ENCODE data around the gene MND1.
"Not testable (repeated sequence)": the region's sequence is repeated elsewhere in the genome, so short reads cannot be mapped to it uniquely, and the experiment has no call there.

The MND1 gene

DNA sequence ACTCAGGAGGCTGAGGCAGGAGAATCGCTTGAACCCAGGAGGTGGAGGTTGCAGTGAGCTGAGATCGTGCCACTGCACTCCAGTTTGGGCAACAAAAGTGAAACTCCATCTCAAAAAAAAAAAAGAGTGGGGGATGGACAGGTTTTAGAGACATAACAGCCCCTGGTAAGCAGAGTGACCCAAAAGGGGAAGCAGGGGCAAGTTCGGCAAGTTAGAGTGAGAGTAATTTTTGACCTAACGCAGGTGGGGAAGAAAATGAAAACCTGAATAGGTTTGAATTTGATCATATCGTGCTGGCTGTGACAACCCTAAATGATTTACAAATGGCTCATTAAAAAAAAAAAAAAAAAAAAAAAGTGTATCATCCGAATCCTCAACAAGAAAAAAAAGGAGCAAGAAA, 96.0 kb downstream of the MND1 start:
- DNase-seq (ENCODE audit: low spot score), result no peak

DNA sequence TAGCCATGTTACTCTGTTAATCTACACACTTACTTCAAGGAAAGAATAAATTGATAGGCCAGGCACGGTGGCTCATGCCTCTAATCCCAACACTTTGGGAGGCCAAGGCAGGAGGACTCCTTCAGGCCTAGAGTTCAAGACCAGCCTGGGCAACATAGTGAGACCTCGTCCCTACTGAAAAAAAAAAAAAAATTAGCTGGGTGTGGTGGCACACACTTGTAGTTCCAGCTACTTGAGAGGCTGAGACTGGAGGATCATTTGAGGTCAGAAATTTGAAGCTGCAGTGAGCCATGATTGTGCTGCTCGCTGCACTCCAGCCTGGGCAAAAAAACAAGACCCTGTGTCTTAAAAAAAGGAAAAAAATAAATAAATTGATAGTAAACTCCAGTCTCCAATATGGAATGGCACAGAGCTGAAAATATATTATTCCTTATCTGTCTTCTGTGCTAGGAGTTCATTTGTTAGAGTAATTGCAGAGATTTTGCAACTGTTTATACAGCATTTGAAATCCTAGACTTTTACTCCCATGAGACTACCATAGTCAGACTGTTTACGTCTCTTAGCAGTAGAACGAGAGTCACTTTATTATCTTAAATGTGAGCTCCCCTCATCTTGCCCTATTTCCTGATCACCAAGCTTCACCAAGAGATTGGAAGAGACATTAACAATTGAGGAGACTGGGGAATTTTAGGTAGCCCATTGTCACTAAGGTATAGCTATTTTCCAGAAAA, 102.9 kb downstream of the MND1 start:
- DNase-seq (ENCODE audit: low spot score), result no peak

DNA sequence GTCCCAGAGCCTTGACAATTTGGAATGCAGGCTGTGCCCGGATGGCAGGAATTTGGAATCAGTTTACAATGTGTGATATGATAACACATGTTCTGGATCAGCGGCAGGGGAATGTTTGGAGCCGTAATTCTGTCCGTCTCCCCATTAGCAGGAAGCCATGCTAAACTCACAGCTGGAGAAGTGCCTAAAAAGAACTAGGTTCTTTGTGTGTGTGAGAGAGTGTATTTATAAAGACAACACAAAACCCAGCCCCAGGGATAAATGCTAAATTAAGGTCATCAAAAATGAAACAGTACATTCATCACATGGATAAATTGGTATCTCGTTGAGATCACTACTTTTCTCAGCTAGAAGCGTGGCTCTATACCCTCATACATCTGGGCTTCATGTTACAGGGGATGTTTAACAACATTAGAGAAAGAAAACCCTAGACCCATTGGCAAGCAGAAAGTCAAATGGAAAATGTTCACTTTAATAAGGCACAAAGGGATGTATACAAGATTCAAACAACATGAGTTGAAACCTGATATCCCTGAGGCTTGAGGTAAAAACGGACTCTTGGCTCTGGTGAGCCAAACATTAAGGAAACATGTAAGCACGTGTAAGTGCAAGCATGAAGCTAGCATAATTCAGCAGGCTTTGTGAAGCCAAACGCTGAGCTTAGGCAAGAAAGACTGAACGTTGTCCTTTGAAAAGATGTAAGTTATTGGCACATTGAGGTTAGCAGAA, 103.7 kb downstream of the MND1 start:
- no peak for DNase-seq (ENCODE audit: low spot score)

DNA sequence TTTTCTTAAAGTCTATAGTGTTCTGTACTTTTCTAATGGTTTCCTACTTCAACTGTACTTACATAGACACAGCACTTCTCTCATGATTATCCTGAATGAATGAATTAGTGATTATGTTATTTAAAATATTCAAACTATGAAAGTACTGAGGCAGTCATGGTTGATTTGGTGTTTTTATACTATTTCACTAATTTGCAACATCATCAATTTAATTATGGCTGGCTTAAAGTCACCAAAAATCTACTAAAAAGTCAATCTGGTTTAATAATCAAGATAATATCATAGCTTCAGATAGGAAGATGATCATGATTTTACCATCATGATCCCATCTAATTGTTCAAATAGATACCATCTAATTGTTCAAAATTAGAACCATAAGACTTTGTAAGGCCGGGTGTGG, 104.8 kb downstream of the MND1 start:
- no peak for DNase-seq (ENCODE audit: low spot score)

DNA sequence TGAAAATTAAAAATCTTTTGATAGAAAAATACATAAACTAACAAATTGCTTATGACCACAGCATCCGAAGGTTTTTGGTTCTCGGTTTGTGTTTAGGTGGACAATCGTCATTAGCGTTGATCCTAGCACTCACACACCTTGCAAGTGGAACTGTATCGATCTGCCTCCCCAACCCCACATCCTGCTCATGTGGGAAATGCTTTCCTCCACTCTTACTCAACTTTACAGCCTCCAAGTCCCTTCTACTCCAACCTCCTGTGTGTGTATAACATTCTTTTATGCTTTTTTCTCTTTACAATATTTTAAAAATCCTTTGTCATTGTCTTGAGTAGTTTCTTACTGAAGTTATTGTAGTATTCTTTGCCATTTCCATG, 106.0 kb downstream of the MND1 start:
- no peak for DNase-seq (ENCODE audit: low spot score)

DNA sequence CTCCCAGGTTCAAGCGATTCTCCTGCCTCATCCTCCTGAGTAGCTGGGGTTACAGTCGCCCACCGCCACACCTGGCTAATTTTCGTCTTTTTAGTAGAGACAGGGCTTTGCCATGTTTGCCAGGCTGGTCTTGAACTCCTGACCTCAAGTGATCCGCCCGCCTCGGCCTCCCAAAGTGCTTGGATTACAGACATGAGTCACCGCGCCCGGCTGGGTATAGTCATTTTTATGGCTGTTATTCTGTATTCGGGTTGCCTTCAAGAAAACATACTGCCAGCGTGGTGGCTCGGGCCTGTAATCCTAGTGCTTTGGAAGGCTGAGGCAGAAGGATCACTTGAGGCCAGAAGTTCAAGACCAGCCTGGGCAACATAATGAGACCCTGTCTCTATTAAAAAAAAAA, 106.7 kb downstream of the MND1 start:
- DNase-seq (ENCODE audit: low spot score), result not testable (repeated sequence)

DNA sequence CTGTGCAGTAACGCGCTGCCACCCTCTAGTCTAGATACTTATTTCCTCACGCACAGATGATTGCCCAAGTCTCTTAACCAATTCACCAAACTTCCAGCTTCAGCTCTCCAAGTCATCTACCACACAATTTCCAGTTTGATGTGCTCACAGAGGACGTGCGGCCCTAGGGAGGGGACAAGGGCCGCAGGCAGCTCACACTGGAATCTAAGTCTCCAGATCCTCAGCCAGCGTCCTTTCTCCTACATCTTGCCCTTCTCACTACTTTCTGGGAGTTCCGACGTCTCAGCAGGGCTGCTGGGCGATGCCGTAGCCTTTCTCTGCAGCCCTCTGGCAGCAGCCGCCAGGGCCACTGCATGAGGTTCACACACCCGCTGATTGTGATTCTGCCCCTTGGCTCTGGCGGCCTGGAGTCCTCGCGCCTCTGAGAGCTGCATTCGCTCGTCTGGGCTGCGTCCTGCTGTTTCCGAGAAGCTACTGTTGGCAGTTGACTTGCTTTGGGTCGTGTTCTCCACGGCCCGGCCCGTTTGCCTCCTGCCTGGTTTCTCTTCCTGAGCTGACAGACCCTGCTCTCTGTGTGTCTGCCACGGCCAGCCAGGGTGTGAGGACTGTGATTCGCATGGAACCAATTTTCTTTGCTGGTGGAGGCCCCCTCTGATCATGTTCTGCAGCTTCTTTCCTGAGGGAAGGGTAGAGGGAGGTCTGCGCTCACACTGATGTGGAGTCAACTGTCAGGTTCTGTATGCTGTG, 107.6 kb downstream of the MND1 start:
- DNase-seq (ENCODE audit: low spot score), result no peak

DNA sequence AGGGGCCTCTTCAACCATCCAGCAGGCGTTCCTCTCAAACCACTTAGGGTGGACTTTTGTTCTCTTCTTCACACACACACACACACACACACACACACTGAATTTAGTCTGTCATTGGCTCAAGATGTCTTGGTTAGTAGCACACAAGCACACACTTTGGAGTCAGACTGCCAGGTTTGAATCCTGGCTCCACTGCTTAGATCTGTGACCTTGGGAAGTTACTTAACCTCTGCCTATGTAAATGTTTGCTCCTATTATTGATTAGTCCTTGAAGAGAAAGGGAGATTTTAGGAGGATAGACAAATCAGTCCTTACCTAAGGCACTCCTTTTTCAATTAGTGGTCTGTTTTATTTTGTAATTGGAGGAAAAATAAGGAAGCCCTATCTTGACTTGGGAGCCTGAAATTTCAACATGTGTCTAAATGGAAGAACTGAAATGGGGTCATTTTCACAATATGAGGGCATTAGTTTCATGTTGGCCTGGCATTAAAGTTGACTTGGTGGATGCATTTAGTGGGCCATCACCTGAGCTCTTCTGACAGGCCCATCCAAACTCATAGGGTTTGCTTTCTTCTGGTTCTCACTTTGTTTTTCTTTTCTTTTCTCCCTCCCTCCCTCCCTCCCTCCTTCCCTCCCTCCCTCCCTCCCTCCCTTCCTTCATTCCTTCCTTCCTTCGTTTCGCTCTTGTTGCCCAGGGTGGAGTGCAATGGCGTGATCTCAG, 108.3 kb downstream of the MND1 start:
- DNase-seq (ENCODE audit: low spot score), result no peak

DNA sequence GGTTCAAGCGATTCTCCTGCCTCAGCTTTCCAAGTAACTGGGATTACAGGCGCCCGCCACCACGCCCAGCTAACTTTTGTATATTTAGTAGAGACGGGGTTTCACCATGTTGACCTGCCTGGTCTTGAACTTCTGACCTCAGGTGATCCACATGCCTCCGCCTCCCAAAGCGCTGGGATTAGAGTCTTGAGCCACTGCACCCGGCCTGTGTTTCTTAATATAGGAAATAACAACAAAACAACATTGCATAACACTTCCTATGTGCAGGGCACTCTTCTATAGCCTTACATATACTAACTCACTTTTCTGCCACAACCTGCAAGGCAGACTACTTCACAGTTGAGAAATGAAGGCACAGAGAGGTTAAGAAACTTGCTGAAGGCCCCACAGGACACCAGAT, 108.9 kb downstream of the MND1 start:
- no peak for DNase-seq (ENCODE audit: low spot score)

DNA sequence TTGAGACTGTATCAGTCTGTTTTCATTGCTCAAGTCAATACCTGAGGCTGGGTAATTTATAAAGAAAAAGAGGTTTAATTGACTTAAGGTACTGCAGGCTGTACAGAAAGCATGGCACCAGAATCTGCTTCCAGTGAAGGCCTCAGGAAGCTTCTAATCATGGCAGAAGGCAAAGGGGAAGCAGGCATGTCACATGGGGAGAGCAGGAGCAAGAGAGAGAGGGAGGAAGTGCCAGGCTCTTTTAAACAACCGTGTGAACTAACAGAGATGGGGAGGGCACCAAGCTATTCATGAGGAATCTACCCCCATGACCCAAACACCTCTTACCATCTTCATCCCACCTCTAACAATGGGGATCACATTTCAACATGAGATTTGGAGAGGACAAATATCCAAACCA, 114.5 kb downstream of the MND1 start:
- no peak for DNase-seq (ENCODE audit: low spot score)

DNA sequence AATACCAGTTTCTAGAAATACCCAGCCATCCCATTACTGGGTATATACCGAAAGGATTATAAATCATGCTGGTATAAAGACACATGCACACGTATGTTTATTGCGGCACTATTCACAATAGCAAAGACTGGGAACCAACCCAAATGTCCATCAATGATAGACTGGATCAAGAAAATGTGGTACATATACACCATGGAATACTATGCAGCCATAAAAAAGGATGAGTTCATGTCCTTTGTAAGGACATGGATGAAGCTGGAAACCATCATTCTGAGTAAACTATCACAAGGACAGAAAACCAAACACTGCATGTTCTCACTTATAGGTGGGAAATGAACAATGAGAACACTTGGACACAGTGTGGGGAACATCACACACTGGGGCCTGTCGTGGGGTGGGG, 117.1 kb downstream of the MND1 start:
- DNase-seq (ENCODE audit: low spot score), result not testable (repeated sequence)

DNA sequence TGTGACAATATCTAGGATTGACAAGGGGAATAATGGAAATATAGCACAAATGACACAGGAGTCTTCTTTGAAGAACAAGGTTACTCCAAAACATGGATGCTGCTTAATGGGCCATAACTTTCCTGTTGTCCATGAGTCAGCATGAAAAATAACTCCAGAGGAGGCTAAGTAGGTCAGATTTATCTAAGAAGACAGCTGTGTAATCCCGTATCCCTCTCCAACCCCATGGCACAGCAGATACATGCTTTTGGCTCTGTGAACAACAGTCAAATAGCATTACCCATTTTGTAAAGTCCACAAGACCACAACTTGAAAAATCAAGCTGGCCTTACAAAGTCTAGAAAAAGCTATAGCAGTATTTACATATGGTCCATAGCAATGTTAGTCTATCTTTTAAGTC, 119.6 kb downstream of the MND1 start:
- no peak for DNase-seq (ENCODE audit: low spot score)

Measured in CD4-positive, alpha-beta T cell treated with Interleukin-15 for 4 hours (primary cell).